AG04450 (cell line): ENCODE measurements around the gene NR5A2. TPM values are rescaled to one million over a fixed set of nuclear protein-coding genes. Genes with fewer than 3 reads are reported as not detected.
A peak's percentile ranks its signal among the peaks of the same experiment; 100 is the strongest.

Experiments used
- CTCF ChIA-PET: fragments of 300-600, 350-600 bp; formaldehyde crosslinking; extraction: SDS; loops from one replicate; lab custom pipeline; 2022; ENCODE audit warnings: antibody characterized with exemption, inconsistent platforms; lab: Charles Lee
- POLR2A ChIA-PET: fragments of 350-600 bp; formaldehyde crosslinking; extraction: SDS; loops from one replicate; lab custom pipeline; 2021; ENCODE audit warnings: antibody characterized with exemption, inconsistent platforms; lab: Yijun Ruan, JAX
- DNase-seq: peaks from one replicate; pipeline ENCODE4 v3.0.0-alpha.2; 2011; ENCODE audit warnings: low read depth, low spot score
- H3K27ac ChIP-seq: one replicate; pipeline ENCODE4 v1.5.1; 2012; ENCODE audit warnings: low read depth, low read length, control low read depth
- H3K27me3 ChIP-seq: one replicate; pipeline ENCODE4 v1.6.0; 2012; ENCODE audit warnings: low read length; ENCODE audit not compliant: control insufficient read depth, insufficient read depth
- H3K4me3 ChIP-seq: 2 replicates; pipeline ENCODE4 v1.5.1; 2011; ENCODE audit warnings: mild to moderate bottlenecking, low read depth, low read length, control low read depth
- H3K9me3 ChIP-seq: 2 replicates; pipeline ENCODE4 v1.5.1; 2012; ENCODE audit warnings: low read length; ENCODE audit not compliant: control insufficient read depth, insufficient read depth
- CTCF ChIP-seq: IDR thresholded peaks from 2 replicates; pipeline ENCODE4 v1.5.1; 2011; ENCODE audit warnings: low read depth, low read length, control low read depth, inconsistent platforms
- polyA plus RNA-seq: library from polyadenylated mRNA; depleted of rRNA; stranded (reverse); fragments of >200 nt; gene quantifications from 2 replicates; pipeline ENCODE4 v1.2.3, GENCODE V29; 2011

Gene NR5A2
- polyA plus RNA-seq, 1 experiment, result 0.02 TPM

- TF ChIP-seq CTCF, result no peak
- CTCF ChIA-PET, result no interaction called here
- Histone ChIP-seq H3K4me3 (no peak overlapping the region), H3K9me3 (no peaks in the 10 kb centered on the region), H3K27ac (no peak overlapping the region), H3K27me3 (peaks cover 9% of the 10 kb centered on the region)
- POLR2A ChIA-PET, result no interaction called here
- DNase-seq, result no peak
Measured at GRCh38 chr1:200073286-200073637, 45.8 kb downstream of the NR5A2 start.

- DNase-seq, result no peak
- Histone ChIP-seq H3K4me3 (no peak overlapping the region), H3K9me3 (no peaks in the 10 kb centered on the region), H3K27me3 (peaks cover 6% of the 10 kb centered on the region), H3K27ac (no peak overlapping the region)
- ChIA-PET POLR2A (no interaction called here), CTCF (interaction anchor here (0.6 to 1.4 kb wide), 2 partner anchors 288 to 413 kb away, joined by 3 to 4 read pairs; no protein-coding TSS in a partner anchor)
- no peak for TF ChIP-seq CTCF
Measured at GRCh38 chr1:200075522-200075921, 48.0 kb downstream of the NR5A2 start.

GRCh38 chr1:200075938-200076546, 48.5 kb downstream of the NR5A2 start:
- POLR2A ChIA-PET, result no interaction called here

GRCh38 chr1:200079232-200079940, 51.9 kb downstream of the NR5A2 start:
- H3K27ac ChIP-seq, result no peak overlapping the region
- POLR2A ChIA-PET, result no interaction called here
- DNase-seq, result no peak
- no peak for TF ChIP-seq CTCF
- H3K4me3 ChIP-seq, result no peak overlapping the region
- H3K27me3 ChIP-seq, result no peaks in the 10 kb centered on the region
- H3K9me3 ChIP-seq, result no peaks in the 10 kb centered on the region
- CTCF ChIA-PET, result interaction anchor here (0.6 kb wide), 1 partner anchor 24 kb away, joined by 3 read pairs; no protein-coding TSS in a partner anchor

More at GRCh38 chr1:200075938-200076546, 48.5 kb downstream of the NR5A2 start:
- H3K27ac ChIP-seq, result no peak overlapping the region
- CTCF ChIA-PET, result interaction anchor here (0.6 to 1.4 kb wide), 3 partner anchors 289 to 413 kb away, joined by 3 to 4 read pairs (median 3); no protein-coding TSS in a partner anchor
- TF ChIP-seq CTCF, result no peak
- H3K9me3 ChIP-seq, result no peaks in the 10 kb centered on the region
- H3K27me3 ChIP-seq, result peaks cover 4% of the 10 kb centered on the region
- DNase-seq, result peak; percentile 30
- H3K4me3 ChIP-seq, result peak overlapping the region; percentile 35
